SK-N-SH treated with all-trans-retinoic acid at 6 μM for 48 hours (cell line): ENCODE results near the gene SMYD5.

Experiments
- ATAC-seq: fragments of 200-7000 bp; cut with Tn5 transposase; 3 replicates; pipeline ENCODE4 v1.9.1; 2020; ENCODE audit warnings: mild to moderate bottlenecking, moderate library complexity
- ARNTL ChIP-seq: fragments of 450-650 bp; formaldehyde crosslinking; IDR thresholded peaks from 2 replicates; pipeline ENCODE4 v1.5.0; 2020; ENCODE audit warnings: low read depth, mild to moderate bottlenecking, moderate library complexity, borderline replicate concordance
- BACH2 ChIP-seq: fragments of 250-450 bp; sonication (Bioruptor Pico); IDR thresholded peaks from 2 replicates; pipeline ENCODE4 v1.9.0; 2021; ENCODE audit warnings: mild to moderate bottlenecking, borderline replicate concordance
- CREB5 ChIP-seq: fragments of 250-450 bp; sonication (Bioruptor Pico); IDR thresholded peaks from 2 replicates; pipeline ENCODE4 v1.5.1; 2020; ENCODE audit warnings: low read depth, mild to moderate bottlenecking, moderate library complexity
- CSDC2 ChIP-seq: fragments of 250-450 bp; sonication (Bioruptor Pico); IDR thresholded peaks from 2 replicates; pipeline ENCODE4 v1.5.0; 2020; ENCODE audit warnings: mild to moderate bottlenecking, moderate library complexity
- CSRNP3 ChIP-seq: fragments of 250-450 bp; sonication (Bioruptor Pico); IDR thresholded peaks from 2 replicates; pipeline ENCODE4 v1.5.1; 2021; ENCODE audit warnings: mild to moderate bottlenecking, moderate library complexity
- ESRRG ChIP-seq: fragments of 250-450 bp; sonication (Bioruptor Pico); IDR thresholded peaks from 2 replicates; pipeline ENCODE4 v1.6.1; 2021; ENCODE audit warnings: mild to moderate bottlenecking
- GLIS3 ChIP-seq: fragments of 250-450 bp; sonication (Bioruptor Pico); IDR thresholded peaks from 2 replicates; pipeline ENCODE4 v1.5.0; 2020; ENCODE audit warnings: mild to moderate bottlenecking, moderate library complexity
- OSR1 ChIP-seq: fragments of 250-450 bp; sonication (Bioruptor Pico); IDR thresholded peaks from 2 replicates; pipeline ENCODE4 v1.8.0; 2022; ENCODE audit warnings: moderate library complexity, mild to moderate bottlenecking, inconsistent platforms
- PATZ1 ChIP-seq: fragments of 250-450 bp; sonication (Bioruptor Pico); IDR thresholded peaks from 2 replicates; pipeline ENCODE4 v1.8.0; 2020; ENCODE audit warnings: mild to moderate bottlenecking, moderate library complexity, borderline replicate concordance
- POU6F1 ChIP-seq: fragments of 250-450 bp; sonication (Bioruptor Pico); IDR thresholded peaks from 2 replicates; pipeline ENCODE4 v1.8.0; 2021; ENCODE audit warnings: low read depth, mild to moderate bottlenecking, moderate library complexity, borderline replicate concordance
- PPARA ChIP-seq: fragments of 250-450 bp; sonication (Bioruptor Pico); IDR thresholded peaks from 2 replicates; pipeline ENCODE4 v1.5.0; 2020; ENCODE audit warnings: mild to moderate bottlenecking, borderline replicate concordance
- RARB ChIP-seq: fragments of 250-450 bp; sonication (Bioruptor Pico); IDR thresholded peaks from 2 replicates; pipeline ENCODE4 v1.8.0; 2021; ENCODE audit warnings: mild to moderate bottlenecking, moderate library complexity
- TCF4 ChIP-seq: fragments of 250-450 bp; sonication (Bioruptor Pico); IDR thresholded peaks from 2 replicates; pipeline ENCODE4 v1.8.0; 2021; ENCODE audit warnings: mild to moderate bottlenecking, moderate library complexity, borderline replicate concordance
- TOX ChIP-seq: fragments of 250-450 bp; sonication (Bioruptor Pico); IDR thresholded peaks from 2 replicates; pipeline ENCODE4 v1.8.0; 2021; ENCODE audit warnings: mild to moderate bottlenecking, moderate library complexity, borderline replicate concordance
- TSHZ2 ChIP-seq: fragments of 250-450 bp; sonication (Bioruptor Pico); IDR thresholded peaks from 2 replicates; pipeline ENCODE4 v1.5.0; 2020; ENCODE audit warnings: mild to moderate bottlenecking, moderate library complexity
- ZC3H10 ChIP-seq: fragments of 250-450 bp; sonication (Bioruptor Pico); IDR thresholded peaks from 2 replicates; pipeline ENCODE4 v1.5.1; 2021; ENCODE audit warnings: mild to moderate bottlenecking, moderate library complexity
- ZFP3 ChIP-seq: fragments of 250-450 bp; sonication (Bioruptor Pico); IDR thresholded peaks from 2 replicates; pipeline ENCODE4 v1.5.0; 2020; ENCODE audit warnings: mild to moderate bottlenecking, moderate library complexity
- ZNF565 ChIP-seq: fragments of 450-650 bp; formaldehyde crosslinking; conservative IDR thresholded peaks from 2 replicates; pipeline ENCODE4 v1.5.0; 2020; ENCODE audit warnings: low read depth, mild to moderate bottlenecking, moderate library complexity
- ZNF70 ChIP-seq: fragments of 450-650 bp; formaldehyde crosslinking; IDR thresholded peaks from 2 replicates; pipeline ENCODE4 v1.5.0; 2020; ENCODE audit warnings: mild to moderate bottlenecking, moderate library complexity
- ZNF8 ChIP-seq: fragments of 450-650 bp; formaldehyde crosslinking; IDR thresholded peaks from 2 replicates; pipeline ENCODE4 v1.5.0; 2020; ENCODE audit warnings: mild to moderate bottlenecking, moderate library complexity

Gene SMYD5

DNA sequence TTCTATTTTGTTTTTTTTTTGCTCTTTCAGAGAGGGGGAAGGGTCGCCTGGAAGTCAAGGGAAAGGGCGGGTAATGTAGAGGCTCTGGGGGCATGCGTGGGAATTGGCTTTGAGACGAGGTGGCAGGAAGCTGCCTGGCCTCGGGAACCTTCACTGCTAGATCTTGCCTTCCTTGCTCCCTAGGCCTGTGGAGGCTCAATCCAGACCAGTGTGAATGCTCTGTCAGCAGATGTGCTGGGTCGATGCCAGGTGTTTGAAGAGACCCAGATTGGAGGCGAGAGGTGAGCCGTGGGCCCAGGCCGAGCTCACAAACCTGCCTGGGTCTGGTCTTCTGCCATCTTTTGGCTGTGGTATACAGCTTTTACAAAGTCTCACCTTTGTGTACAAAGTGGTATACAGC, 35.6 kb downstream of the SMYD5 start:
- ATAC-seq: no peak
- TF ChIP-seq ESRRG (CRISPR knock-in tag) (no peak), GLIS3 (CRISPR knock-in tag) (no peak), ZC3H10 (no peak), ZNF70 (CRISPR knock-in tag) (no peak), ZNF8 (CRISPR knock-in tag) (no peak), ARNTL (no peak), TCF4 (CRISPR knock-in tag) (no peak), TSHZ2 (CRISPR knock-in tag) (no peak), POU6F1 (no peak), ZNF565 (no peak), PPARA (no peak), BACH2 (no peak), CSDC2 (no peak), RARB (CRISPR knock-in tag) (no peak), OSR1 (CRISPR knock-in tag) (no peak)

GRCh38 chr2:73250872-73251846, 37.1 kb downstream of the SMYD5 start:
- TF ChIP-seq PPARA: no peak
- TF ChIP-seq TSHZ2 (CRISPR knock-in tag): no peak
- no peak for TF ChIP-seq BACH2
- no peak for TF ChIP-seq PATZ1
- no peak for TF ChIP-seq ZFP3 (CRISPR knock-in tag)
- ATAC-seq: no peak

DNA sequence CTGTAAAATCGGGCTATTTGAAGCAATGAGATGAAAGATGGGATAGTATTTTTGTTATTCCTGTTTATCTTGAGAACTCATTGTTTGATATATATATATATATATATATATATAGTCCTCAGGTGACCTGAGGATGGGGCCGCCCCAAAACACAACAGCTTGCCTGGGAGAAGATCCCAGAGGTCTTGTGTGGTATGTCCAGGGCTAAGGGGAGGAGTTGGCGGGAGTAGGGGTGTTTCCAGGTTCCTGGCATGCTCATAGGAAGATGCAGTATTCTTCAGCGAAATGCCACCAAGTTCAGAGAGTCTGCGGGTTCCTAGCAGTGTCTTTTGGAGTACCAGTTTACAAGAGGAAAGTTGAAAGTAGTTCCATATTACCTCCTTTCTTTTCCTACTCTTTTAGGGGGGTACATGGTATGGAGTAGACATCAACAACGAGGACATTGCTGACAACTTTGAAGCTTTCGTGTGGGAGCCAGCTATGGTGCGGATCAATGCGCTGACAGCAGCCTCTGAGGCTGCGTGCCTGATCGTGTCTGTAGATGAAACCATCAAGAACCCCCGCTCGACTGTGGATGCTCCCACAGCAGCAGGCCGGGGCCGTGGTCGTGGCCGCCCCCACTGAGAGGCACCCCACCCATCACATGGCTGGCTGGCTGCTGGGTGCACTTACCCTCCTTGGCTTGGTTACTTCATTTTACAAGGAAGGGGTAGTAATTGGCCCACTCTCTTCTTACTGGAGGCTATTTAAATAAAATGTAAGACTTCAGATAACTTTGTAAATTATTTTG, 38.4 kb downstream of the SMYD5 start:
- no peak for ATAC-seq
- TF ChIP-seq TSHZ2 (CRISPR knock-in tag) (no peak), CREB5 (CRISPR knock-in tag) (no peak), BACH2 (no peak), ZC3H10 (no peak), GLIS3 (CRISPR knock-in tag) (no peak), RARB (CRISPR knock-in tag) (no peak), ZNF8 (CRISPR knock-in tag) (no peak), ARNTL (no peak), CSDC2 (no peak), TOX (no peak), TCF4 (CRISPR knock-in tag) (no peak), ZFP3 (CRISPR knock-in tag) (no peak), CSRNP3 (no peak)
